H1 (cell line): ENCODE results near the gene RAB38.

Experiments used
- EZH2 ChIP-seq: fragments of 200-600 bp; sonication (generic); IDR thresholded peaks from 2 replicates; pipeline ENCODE4 v1.7.1; 2012; ENCODE audit warnings: low read depth, mild to moderate bottlenecking, moderate library complexity, low read length, inconsistent platforms; ENCODE audit not compliant: severe bottlenecking
- GTF2F1 ChIP-seq: IDR thresholded peaks from 2 replicates; pipeline ENCODE4 v1.6.1; 2012; ENCODE audit warnings: low read depth, low read length, improper control_type of control experiment, borderline replicate concordance
- JUND ChIP-seq: IDR thresholded peaks from 2 replicates; pipeline ENCODE4 v1.6.1; 2011; ENCODE audit warnings: mild to moderate bottlenecking, improper control_type of control experiment, low read length
- POLR2AphosphoS5 ChIP-seq: IDR thresholded peaks from 2 replicates; pipeline ENCODE4 v1.6.1; 2011; ENCODE audit warnings: low read depth, low read length
- TF ChIP-seq, protein P1 (sequence below), 3 experiments: IDR thresholded peaks; 1 replicate in 2 of 3; 2 replicates in 1 of 3; pipeline versions ENCODE4 v1.5.1 to v1.6.1; 2011; ENCODE audit warnings: low read length in 3 of 3, mild to moderate bottlenecking in 3 of 3, inconsistent platforms in 2 of 3, low read depth in 1 of 3, moderate library complexity in 1 of 3; ENCODE audit not compliant: insufficient read depth in 1 of 3; ENCODE audit errors: control extremely low read depth in 1 of 3

DNA sequence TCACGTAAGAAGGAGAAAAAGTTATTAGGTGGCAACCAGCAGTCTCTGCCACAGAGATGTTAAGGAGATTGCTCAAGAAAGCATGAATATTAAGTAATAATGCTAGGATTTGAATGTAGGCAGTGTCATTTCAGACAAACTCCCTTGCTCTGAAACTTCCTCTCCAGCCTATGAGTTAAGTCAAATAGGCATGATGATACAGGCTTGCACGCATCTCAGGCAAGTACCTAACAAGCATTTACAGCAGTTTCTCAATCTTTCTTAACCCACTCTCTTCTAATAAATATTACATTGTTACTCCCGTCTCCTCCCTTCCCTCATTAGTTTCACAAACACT lies 72.7 kb downstream of the RAB38 start:
- TF ChIP-seq, protein P1, sequence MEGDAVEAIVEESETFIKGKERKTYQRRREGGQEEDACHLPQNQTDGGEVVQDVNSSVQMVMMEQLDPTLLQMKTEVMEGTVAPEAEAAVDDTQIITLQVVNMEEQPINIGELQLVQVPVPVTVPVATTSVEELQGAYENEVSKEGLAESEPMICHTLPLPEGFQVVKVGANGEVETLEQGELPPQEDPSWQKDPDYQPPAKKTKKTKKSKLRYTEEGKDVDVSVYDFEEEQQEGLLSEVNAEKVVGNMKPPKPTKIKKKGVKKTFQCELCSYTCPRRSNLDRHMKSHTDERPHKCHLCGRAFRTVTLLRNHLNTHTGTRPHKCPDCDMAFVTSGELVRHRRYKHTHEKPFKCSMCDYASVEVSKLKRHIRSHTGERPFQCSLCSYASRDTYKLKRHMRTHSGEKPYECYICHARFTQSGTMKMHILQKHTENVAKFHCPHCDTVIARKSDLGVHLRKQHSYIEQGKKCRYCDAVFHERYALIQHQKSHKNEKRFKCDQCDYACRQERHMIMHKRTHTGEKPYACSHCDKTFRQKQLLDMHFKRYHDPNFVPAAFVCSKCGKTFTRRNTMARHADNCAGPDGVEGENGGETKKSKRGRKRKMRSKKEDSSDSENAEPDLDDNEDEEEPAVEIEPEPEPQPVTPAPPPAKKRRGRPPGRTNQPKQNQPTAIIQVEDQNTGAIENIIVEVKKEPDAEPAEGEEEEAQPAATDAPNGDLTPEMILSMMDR (IDR thresholded peaks at IDR 0.05; ENCODE audit: control extremely low read depth in 1 of 3, insufficient read depth in 1 of 3, low read depth in 1 of 3, low read length in 3 of 3): no peak
- TF ChIP-seq EZH2 (no peak), GTF2F1 (no peak), POLR2AphosphoS5 (no peak), JUND (no peak)
